NT2/D1 (cell line): ENCODE data around the gene EIF5A2.
"Not testable (repeated sequence)": the region's sequence is repeated elsewhere in the genome, so short reads cannot be mapped to it uniquely, and the experiment has no call there.

Experiments used
- DNase-seq: peaks from one replicate; pipeline ENCODE4 v3.0.0-alpha.2; 2011; ENCODE audit warnings: low read depth, low spot score
- H3K27me3 ChIP-seq: 2 replicates; pipeline ENCODE4 v1.6.0; 2011; ENCODE audit warnings: mild to moderate bottlenecking; ENCODE audit not compliant: insufficient read length, insufficient read depth
- H3K36me3 ChIP-seq: 2 replicates; pipeline ENCODE4 v1.6.1; 2011; ENCODE audit warnings: mild to moderate bottlenecking, low read length, mixed read lengths; ENCODE audit not compliant: insufficient read depth, insufficient read length
- H3K4me1 ChIP-seq: 2 replicates; pipeline ENCODE4 v1.5.1; 2011; ENCODE audit not compliant: insufficient read depth, insufficient read length
- H3K4me3 ChIP-seq: 2 replicates; pipeline ENCODE4 v1.5.1; 2011; ENCODE audit warnings: low read depth; ENCODE audit not compliant: insufficient read length
- H3K9ac ChIP-seq: 2 replicates; pipeline ENCODE4 v1.6.0; 2011; ENCODE audit warnings: low read depth; ENCODE audit not compliant: insufficient read length
- H3K9me3 ChIP-seq: 2 replicates; pipeline ENCODE4 v1.5.1; 2011; ENCODE audit warnings: mild to moderate bottlenecking, low read length; ENCODE audit not compliant: insufficient read depth
- SUZ12 ChIP-seq: IDR thresholded peaks from 2 replicates; pipeline ENCODE4 v1.6.1; 2011; ENCODE audit not compliant: insufficient read length, insufficient read depth; ENCODE audit errors: extremely low read depth
- YY1 ChIP-seq: IDR thresholded peaks from 2 replicates; pipeline ENCODE4 v1.6.1; 2011; ENCODE audit not compliant: insufficient read length, insufficient read depth
- ZNF274 ChIP-seq: IDR thresholded peaks from 2 replicates; pipeline ENCODE4 v1.6.1; 2011; ENCODE audit warnings: mild to moderate bottlenecking, low read depth, low read length

Gene EIF5A2

GRCh38 chr3:170909129-170909903 is 879 bp upstream of the EIF5A2 start:
- Histone ChIP-seq H3K4me3 (no peak overlapping the region), H3K36me3 (no peaks in the 10 kb centered on the region), H3K27me3 (peaks cover 11% of the 10 kb centered on the region), H3K4me1 (no peaks in the 10 kb centered on the region), H3K9ac (no peak overlapping the region), H3K9me3 (peaks cover 13% of the 10 kb centered on the region; the same call in 1 of the 2 replicates)
- DNase-seq = no peak
- no peak for TF ChIP-seq YY1
- TF ChIP-seq SUZ12 = no peak
- no peak for TF ChIP-seq ZNF274

DNA sequence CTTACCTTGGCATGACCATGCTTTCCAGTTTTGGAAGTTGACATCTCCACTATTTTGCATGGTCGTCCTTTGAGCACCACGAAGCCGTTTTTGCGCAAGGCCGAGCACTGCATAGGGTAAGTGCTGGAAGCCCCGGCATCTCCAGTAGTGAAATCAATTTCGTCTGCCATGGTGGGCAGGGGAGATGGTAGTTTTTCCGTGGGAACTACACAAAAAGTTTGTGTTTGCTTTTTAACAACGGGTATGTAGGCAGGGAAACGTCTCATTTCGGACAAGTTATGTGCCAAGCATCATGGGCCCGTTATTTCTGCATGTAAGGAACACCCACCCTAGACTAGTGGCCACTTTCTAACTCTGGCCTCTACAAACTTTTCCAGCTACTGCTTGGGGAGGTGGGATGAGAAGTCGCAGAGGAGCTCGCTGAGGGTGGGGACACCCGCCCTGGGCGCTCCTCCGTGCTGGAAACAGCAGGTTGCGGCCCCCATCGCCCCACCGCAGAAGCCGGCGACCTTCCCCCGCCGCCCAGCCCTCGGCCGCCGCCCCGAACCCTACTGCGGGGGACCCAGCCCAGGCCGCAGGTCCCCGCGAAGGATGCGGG is 701 bp downstream of the EIF5A2 start:
- Histone ChIP-seq H3K36me3 (no peaks in the 10 kb centered on the region), H3K4me1 (no peaks in the 10 kb centered on the region), H3K4me3 (peak overlapping the region; percentile 48), H3K9me3 (peaks cover 13% of the 10 kb centered on the region; the same call in 1 of the 2 replicates), H3K9ac (peak overlapping the region; percentile 79), H3K27me3 (peaks cover 11% of the 10 kb centered on the region)
- DNase-seq = no peak
- TF ChIP-seq YY1 (no peak), SUZ12 (no peak)

DNA sequence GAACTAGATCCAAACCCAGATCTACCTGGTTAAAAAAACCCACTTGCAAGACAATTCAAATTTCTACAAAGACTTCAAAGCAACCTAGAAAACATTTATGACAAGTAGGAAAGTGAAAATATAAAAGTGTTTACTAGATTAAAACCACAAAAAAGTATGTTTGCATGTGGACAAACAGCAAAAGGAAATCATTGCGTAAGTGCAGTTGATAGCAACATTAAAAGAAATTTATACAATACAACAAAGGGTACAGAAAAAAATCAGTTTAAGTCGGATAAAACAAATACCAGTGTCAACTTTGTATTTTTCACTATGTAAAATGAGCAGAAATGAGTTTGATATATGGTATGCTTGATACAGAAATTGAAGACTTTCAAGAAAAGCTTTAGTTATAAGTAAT is 2.6 kb downstream of the EIF5A2 start:
- Histone ChIP-seq H3K9me3 (peaks cover 13% of the 10 kb centered on the region; the same call in 1 of the 2 replicates), H3K4me3 (no peak overlapping the region), H3K27me3 (peaks cover 11% of the 10 kb centered on the region), H3K9ac (no peak overlapping the region), H3K4me1 (no peaks in the 10 kb centered on the region), H3K36me3 (peaks cover 3% of the 10 kb centered on the region)
- TF ChIP-seq YY1 (no peak), SUZ12 (no peak), ZNF274 (no peak)
- DNase-seq = no peak

GRCh38 chr3:170903123-170903522 is 5.3 kb downstream of the EIF5A2 start:
- no peak for DNase-seq
- TF ChIP-seq ZNF274 (no peak), SUZ12 (no peak), YY1 (no peak)
- Histone ChIP-seq H3K4me1 (no peaks in the 10 kb centered on the region), H3K9me3 (0 out of 2 replicates have a peak, but pooled peaks cover 6% of the 10 kb centered on the region), H3K36me3 (peaks cover 3% of the 10 kb centered on the region), H3K9ac (no peak overlapping the region), H3K4me3 (no peak overlapping the region), H3K27me3 (peaks cover 11% of the 10 kb centered on the region)

DNA sequence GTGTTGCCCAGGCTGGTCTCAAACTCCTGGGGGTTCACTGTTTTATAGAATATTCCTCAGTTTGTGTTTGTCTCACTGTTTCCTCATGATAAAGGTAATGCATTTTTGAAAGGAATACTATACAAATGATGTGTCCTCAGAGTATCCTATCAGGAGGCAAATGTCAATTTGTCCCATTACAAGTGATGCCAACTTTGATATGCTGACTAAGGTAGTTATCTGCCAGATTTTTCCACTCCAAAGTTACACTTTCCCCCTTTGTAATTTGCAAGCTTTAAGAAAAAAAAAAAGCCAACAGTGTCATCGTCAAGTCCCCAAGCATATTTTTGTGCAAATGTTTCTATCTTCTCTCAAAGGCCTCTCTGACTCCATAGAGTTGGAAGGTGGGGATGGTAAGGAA is 9.0 kb downstream of the EIF5A2 start:
- Histone ChIP-seq H3K4me1 (no peaks in the 10 kb centered on the region), H3K27me3 (no peaks in the 10 kb centered on the region), H3K9ac (no peak overlapping the region), H3K9me3 (peaks cover 27% of the 10 kb centered on the region; the same call in 1 of the 2 replicates), H3K4me3 (no peak overlapping the region), H3K36me3 (peaks cover 6% of the 10 kb centered on the region)
- DNase-seq = no peak
- TF ChIP-seq SUZ12 = no peak
- TF ChIP-seq ZNF274 = no peak
- TF ChIP-seq YY1 = no peak

DNA sequence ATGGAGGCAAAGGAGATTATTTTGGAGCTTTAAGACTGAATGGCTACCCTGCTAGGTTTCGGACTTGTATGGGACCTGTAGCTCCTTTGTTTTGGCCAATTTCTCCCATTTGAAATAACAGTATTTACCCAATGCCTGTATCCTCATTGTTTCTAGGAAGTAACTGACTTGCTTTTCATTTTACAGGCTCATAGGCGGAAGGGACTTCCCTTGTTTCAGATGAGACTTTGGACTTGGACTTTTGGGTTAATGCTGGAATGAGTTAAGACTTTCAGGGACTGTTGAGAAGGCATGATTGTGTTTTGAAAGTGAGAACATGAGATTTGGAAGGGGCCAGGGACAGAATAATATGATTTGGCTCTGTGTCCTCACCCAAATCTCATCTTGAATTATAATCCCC is 10.5 kb downstream of the EIF5A2 start:
- Histone ChIP-seq H3K27me3 (no peaks in the 10 kb centered on the region), H3K9me3 (peaks cover 27% of the 10 kb centered on the region; the same call in 1 of the 2 replicates), H3K4me1 (no peaks in the 10 kb centered on the region), H3K4me3 (no peak overlapping the region), H3K36me3 (peaks cover 6% of the 10 kb centered on the region), H3K9ac (no peak overlapping the region)
- no peak for TF ChIP-seq SUZ12
- no peak for DNase-seq

DNA sequence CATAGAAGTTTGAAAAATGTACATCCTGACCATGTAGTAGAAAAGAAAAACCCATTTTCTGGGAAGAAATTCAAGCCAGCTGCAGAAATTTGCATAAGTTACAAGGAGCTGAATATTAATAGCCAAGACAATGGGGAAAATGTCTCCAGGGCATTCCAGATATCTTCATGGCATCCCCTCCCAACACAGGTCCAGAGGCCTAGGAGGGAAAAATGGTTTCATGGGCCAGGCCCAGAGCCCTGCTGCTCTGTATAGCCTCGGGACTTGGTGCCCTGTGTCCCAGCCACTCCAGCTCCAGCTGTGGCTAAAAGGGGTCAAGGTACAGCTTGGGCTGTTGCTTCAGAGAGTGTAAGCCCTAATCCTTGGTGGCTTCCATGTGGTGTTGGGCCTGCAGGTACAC is 11.2 kb downstream of the EIF5A2 start:
- H3K9me3 ChIP-seq = peaks cover 27% of the 10 kb centered on the region; the same call in 1 of the 2 replicates
- H3K4me1 ChIP-seq, DNase-seq, H3K27me3 ChIP-seq, H3K9ac ChIP-seq, H3K36me3 ChIP-seq, H3K4me3 ChIP-seq: not testable (repeated sequence)
